Chondrocyte (in vitro differentiated cells): ENCODE data around the gene WFDC1. TPM values are rescaled to one million over a fixed set of nuclear protein-coding genes. Genes with fewer than 3 reads are reported as not detected.
A peak's percentile ranks its signal among the peaks of the same experiment; 100 is the strongest.

Source experiments
- DNase-seq: peaks from one replicate; pipeline ENCODE4 v3.0.0; 2021; ENCODE audit warnings: mixed read lengths, low spot score
- H3K27ac Mint-ChIP-seq: one replicate; pipeline ENCODE4 v1.8.0; 2021; ENCODE audit warnings: mild to moderate bottlenecking, moderate library complexity, mixed read lengths; ENCODE audit not compliant: unreplicated experiment
- H3K27me3 Mint-ChIP-seq: 2 replicates; pipeline ENCODE4 v1.8.0; 2021; ENCODE audit warnings: low read depth, mixed read lengths
- H3K36me3 Mint-ChIP-seq: 2 replicates; pipeline ENCODE4 v1.8.0; 2021; ENCODE audit warnings: low read depth, mixed read lengths
- H3K4me1 Mint-ChIP-seq: 2 replicates; pipeline ENCODE4 v1.8.0; 2021; ENCODE audit warnings: low read depth, mild to moderate bottlenecking, mixed read lengths
- H3K4me3 Mint-ChIP-seq: one replicate; pipeline ENCODE4 v1.8.0; 2021; ENCODE audit warnings: mild to moderate bottlenecking, moderate library complexity, mixed read lengths; ENCODE audit not compliant: unreplicated experiment
- H3K9me3 Mint-ChIP-seq: 2 replicates; pipeline ENCODE4 v1.8.0; 2021; ENCODE audit warnings: low read depth, mixed read lengths
- total RNA-seq: library from RNA; stranded (reverse); gene quantifications from 3 replicates; pipeline ENCODE4 v1.2.1, GENCODE V29; 2021
- TF ChIP-seq, protein P1 (sequence below): fragments of 200-600 bp; sonication (generic); IDR thresholded peaks from 2 replicates; pipeline ENCODE4 v1.5.0; 2021; ENCODE audit warnings: antibody characterized with exemption, mild to moderate bottlenecking, moderate library complexity

Gene WFDC1
- total RNA-seq, 1 donor from 2014 or later, result 5.6 TPM

DNA sequence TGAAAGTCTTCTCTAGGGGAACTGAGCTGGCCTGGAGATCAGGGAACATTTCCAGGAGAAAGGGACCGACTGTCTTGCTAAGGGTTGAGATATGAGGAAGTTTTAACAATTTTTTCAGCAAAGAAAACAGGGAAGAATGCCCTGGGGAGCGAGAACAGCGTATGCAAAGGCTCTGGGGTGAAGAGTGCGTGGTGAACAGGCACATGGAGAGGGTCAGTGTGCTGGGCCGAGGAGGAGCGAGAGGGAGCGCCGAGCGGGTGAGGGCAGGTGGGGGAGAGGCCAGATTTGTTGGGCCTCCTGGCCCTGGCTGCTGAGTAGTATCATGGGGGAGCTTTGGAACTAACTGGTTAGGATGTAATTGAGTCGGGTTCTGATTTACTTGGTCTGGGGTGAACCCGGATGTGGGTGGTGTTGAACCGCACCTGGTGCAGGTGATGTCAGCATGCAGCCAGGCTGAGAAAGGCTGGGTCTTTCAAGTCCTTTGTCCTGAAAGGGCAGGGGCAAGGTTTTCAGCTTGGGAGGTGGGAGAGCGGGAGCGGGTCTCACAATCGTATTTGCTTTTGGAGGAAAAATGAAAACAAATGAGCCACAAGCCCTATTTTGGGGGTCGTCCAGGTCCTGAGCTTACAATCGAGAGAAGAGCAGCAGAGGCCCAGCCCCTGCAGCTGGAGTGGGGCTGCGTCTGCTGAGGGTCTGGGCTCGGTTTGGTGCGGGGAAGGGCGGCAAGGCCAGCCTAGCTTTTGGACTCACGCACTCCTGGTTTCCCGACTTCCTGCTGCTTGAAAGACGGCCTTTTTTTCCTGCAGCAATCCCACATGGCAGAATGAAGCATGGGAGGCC, 11.1 kb upstream of the WFDC1 start:
- Mint-ChIP-seq H3K27ac (no peak overlapping the region), H3K9me3 (peaks cover 5% of the 10 kb centered on the region), H3K27me3 (peaks cover 33% of the 10 kb centered on the region), H3K4me1 (peaks cover 19% of the 10 kb centered on the region), H3K36me3 (no peaks in the 10 kb centered on the region), H3K4me3 (no peak overlapping the region)
- TF ChIP-seq, protein P1, sequence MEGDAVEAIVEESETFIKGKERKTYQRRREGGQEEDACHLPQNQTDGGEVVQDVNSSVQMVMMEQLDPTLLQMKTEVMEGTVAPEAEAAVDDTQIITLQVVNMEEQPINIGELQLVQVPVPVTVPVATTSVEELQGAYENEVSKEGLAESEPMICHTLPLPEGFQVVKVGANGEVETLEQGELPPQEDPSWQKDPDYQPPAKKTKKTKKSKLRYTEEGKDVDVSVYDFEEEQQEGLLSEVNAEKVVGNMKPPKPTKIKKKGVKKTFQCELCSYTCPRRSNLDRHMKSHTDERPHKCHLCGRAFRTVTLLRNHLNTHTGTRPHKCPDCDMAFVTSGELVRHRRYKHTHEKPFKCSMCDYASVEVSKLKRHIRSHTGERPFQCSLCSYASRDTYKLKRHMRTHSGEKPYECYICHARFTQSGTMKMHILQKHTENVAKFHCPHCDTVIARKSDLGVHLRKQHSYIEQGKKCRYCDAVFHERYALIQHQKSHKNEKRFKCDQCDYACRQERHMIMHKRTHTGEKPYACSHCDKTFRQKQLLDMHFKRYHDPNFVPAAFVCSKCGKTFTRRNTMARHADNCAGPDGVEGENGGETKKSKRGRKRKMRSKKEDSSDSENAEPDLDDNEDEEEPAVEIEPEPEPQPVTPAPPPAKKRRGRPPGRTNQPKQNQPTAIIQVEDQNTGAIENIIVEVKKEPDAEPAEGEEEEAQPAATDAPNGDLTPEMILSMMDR, result no peak
- DNase-seq, result no peak

DNA sequence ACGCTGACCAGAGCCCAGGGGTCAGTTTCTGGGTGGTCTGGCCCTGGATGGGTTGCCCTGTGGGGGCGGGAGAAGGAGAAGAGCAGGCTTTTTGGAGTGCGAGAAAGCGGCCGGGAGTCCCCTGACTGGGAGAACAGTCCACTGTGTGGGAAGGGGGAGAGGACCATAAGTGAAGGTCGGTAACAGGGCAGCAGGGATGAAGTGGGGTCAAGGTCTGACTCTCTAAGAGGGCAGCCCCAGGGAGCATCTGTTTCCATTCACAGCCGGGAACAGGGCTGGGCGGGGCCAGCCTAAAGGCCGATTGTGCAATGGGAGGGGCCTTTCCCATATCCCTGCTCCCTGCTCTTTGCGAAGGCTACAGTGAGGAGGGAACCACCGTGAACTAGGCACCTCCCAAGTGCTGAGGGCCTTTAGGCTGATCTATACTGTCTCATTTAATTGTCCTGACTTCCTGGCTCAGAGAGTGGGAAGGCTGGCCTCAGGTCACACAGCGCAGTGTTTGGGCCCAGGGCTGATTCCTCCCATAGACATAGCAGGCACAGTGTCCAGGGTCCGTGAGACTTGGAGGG, 10.4 kb upstream of the WFDC1 start:
- Mint-ChIP-seq H3K27ac (peak overlapping the region; percentile 12), H3K4me3 (no peak overlapping the region), H3K27me3 (peaks cover 32% of the 10 kb centered on the region), H3K36me3 (no peaks in the 10 kb centered on the region), H3K9me3 (peaks cover 6% of the 10 kb centered on the region), H3K4me1 (peaks cover 20% of the 10 kb centered on the region)
- no peak for DNase-seq
- TF ChIP-seq, protein P1, result no peak

DNA sequence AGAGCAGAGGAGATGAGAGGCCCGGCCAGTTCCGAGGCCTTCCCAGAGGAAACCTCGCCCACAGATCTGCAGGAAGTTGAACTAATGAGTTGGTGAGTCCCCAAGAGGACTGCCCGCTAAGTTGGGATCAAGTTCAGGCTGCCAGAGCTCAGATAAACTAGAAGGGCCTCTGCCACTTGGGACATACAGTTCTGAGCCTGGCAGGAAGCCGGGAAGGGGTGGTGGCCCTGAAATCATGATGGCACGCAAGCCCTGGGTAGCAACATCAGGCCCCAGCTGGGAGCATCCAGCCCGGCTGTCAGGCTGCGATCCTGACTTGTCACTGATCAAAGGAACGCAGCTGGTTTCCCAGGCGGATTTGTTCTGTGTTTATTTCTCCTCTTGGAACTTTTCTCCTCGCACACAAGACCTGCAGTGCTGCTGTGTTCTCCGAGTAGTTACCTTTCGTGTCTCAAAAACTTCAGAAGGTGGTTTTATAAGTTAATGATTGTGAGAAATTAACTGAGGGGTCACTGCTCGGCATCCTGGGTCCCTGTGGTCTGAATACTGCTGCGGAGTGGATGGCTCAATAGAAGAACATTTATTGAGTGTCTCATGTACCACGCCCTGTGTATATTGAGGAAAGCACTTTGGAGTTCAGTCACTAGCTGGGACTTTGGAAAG, 8.0 kb upstream of the WFDC1 start:
- Mint-ChIP-seq H3K27me3 (peaks cover 24% of the 10 kb centered on the region), H3K4me1 (peaks cover 34% of the 10 kb centered on the region), H3K36me3 (no peaks in the 10 kb centered on the region), H3K27ac (peak overlapping the region; percentile 77), H3K4me3 (no peak overlapping the region), H3K9me3 (peaks cover 6% of the 10 kb centered on the region)
- TF ChIP-seq, protein P1, result no peak
- no peak for DNase-seq

DNA sequence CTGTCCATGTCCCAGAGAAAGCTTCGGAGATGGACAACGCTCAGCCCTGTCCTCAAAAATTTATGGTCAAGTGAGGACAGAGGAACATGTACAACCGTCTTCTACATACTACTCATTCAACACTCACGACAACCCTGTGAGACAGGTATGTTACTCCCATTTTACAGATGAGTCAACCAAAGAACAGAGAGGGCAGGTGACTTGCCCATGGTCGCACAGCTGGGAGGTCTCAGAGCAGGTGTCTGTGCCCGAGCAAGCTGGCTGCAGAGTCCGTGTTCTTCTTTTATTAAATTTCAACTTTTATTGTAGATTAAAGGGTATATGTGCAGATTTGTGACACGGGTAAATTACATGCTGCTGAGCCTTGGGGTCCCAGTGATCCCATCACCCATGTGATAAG, 5.8 kb upstream of the WFDC1 start:
- H3K27me3 Mint-ChIP-seq, result peaks cover 13% of the 10 kb centered on the region
- H3K27ac Mint-ChIP-seq, result no peak overlapping the region
- DNase-seq, result no peak
- peaks cover 6% of the 10 kb centered on the region for H3K9me3 Mint-ChIP-seq
- TF ChIP-seq, protein P1, result no peak
- H3K36me3 Mint-ChIP-seq, result no peaks in the 10 kb centered on the region
- H3K4me3 Mint-ChIP-seq, result no peak overlapping the region
- H3K4me1 Mint-ChIP-seq, result peaks cover 38% of the 10 kb centered on the region

DNA sequence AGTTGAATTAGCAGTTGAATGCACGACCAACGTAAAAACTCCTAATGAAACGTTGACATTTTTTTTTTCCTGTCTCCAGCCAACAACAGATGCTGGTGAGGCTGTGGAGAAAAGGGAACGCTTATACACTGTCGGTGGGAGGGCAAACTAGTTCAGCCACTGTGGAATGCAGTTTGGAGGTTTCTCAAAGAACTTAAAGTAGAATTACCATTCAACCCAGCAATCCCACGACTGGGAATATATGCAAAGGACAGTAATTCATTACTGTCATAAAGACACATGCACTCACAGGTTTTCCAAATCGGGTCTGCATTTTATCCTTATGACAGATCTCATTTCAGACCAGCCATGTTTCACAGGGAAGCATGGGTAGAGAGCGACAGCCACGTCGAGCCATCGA, 3.5 kb upstream of the WFDC1 start:
- Mint-ChIP-seq H3K4me3 (no peak overlapping the region), H3K27me3 (peaks cover 12% of the 10 kb centered on the region), H3K36me3 (no peaks in the 10 kb centered on the region), H3K9me3 (peaks cover 6% of the 10 kb centered on the region), H3K4me1 (peaks cover 54% of the 10 kb centered on the region), H3K27ac (peak overlapping the region; percentile 45)
- TF ChIP-seq, protein P1, result no peak
- DNase-seq, result no peak
